GM18909 (cell line): ENCODE data around the gene MCRIP2.

Experiments
- ATAC-seq: cut with Tn5 transposase; IDR thresholded peaks from one replicate; pipeline ENCODE4 v1.9.1; 2021; ENCODE audit warnings: mild to moderate bottlenecking; ENCODE audit not compliant: unreplicated experiment, poor library complexity

The MCRIP2 gene

DNA sequence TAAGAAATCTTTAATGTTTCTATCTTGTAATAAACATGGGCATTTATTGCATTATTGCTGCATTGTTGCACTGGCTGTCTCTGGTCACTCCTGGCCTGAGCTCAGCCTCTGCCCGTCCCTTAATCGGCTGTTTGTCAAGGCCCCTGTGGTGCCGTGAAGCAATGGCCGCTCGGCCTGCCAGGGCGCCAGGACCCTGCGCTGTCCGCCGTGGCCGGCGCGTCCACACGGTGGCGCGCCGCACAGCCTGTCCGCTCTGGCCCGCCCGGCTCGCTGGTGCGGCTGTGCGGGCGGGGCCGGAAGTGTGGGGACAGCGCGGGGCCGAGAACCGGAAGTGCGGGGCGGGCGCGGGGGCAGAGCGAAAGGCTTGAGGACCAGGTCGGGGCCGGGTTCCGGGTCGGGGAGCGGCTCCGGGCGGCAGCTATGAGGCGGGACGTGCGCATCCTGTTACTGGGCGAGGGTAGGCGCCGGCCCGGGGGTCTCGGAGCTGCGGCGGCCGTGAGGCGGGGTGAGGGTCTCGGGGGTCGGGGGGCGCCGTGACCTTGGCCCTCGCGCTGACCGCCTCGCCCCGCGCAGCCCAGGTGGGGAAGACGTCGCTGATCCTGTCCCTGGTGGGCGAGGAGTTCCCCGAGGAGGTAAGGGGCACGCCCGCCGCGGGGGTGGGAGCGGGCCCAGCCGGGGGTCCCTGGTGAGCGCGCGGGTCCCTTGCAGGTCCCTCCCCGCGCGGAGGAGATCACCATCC is 26.3 kb downstream of the MCRIP2 start, which contains the start of gene RHOT2:
Gene RHOT2 (plus strand): TSS at position 353 of the 739 bp plus-strand sequence. CDS start 68 bp downstream, at position 421.
- ATAC-seq: peak; percentile 83

DNA sequence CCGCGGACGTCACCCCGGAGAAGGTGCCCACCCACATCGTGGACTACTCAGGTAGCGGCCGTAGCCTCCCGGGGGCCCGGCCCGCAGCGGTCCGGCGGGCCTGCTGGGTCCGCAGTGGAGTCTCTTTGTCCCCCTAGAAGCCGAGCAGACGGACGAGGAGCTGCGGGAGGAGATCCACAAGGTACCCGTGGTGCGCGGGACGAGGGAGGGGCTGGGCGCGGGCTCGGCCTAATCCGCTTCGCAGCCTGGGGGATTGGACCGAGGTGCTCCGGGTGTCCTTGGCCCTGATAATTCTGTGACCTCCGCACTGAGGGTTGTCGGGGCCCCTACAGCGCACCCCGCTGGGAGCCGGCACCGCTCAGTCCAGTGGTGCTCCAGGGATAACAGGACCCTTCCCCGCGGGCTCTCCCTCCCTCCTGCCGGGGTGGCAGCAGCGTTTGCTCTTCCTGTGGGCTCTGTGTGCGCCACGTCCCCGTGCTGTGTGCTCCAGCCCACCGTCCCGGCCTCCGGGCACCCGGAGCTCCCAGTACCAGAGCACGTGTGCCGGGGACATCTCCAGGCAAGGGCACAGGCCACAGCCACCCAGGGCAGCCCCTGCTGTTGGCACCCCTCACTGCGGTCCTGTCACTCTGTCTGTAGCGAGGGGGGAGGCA is 27.0 kb downstream of the MCRIP2 start:
- no peak for ATAC-seq

DNA sequence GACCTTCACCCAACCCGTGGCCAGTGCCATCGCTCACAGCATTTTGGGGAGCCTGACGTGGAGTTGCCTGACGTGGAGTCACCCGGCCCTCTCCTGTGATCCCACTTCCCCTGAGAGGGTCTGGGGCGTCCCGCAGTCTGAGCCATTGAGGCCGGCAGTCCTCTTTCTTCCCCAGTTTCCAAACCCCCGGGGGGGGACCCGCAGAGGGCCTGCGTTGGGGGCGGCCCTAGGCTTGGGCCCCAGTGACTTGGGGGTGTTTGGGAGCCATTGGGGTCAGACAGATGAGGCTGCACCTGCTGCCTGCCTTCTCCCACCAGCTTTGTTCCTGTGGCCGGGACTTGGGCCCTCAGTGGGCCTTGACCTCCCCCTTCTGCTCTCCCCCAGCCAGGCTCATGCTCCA is 28.0 kb downstream of the MCRIP2 start:
- no peak for ATAC-seq

DNA sequence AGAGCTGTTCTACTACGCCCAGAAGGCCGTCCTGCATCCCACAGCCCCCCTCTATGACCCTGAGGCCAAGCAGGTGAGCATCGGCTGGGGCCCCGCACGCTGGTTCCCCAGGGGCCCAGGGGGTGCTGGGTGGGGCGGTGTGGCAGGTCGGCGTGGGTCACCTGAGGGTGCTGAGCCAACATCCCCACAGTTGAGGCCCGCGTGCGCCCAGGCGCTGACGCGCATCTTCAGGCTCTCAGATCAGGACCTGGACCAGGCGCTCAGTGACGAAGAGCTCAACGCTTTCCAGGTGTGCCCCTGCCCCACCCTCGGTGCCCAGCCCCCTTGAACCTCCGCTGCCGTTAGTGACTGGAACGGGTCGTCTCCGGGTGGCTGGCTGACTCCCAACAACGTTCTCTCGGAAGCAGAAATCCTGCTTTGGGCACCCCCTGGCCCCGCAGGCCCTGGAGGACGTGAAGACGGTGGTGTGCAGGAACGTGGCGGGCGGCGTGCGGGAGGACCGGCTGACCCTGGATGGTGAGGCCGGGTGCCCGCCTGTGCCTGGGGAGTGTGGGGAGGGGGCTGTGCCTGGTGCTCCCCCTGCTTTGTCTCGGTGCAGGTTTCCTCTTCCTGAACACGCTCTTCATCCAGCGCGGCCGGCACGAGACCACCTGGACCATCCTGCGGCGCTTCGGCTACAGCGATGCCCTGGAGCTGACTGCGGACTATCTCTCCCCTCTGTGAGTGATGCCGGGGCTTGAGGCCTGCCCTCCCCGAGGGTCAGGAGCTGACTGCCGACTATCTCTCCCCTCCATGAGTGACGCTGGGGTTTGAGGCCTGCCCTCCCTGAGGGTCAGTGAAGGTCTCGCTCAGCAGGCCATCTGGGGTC is 29.1 kb downstream of the MCRIP2 start:
- no peak for ATAC-seq

DNA sequence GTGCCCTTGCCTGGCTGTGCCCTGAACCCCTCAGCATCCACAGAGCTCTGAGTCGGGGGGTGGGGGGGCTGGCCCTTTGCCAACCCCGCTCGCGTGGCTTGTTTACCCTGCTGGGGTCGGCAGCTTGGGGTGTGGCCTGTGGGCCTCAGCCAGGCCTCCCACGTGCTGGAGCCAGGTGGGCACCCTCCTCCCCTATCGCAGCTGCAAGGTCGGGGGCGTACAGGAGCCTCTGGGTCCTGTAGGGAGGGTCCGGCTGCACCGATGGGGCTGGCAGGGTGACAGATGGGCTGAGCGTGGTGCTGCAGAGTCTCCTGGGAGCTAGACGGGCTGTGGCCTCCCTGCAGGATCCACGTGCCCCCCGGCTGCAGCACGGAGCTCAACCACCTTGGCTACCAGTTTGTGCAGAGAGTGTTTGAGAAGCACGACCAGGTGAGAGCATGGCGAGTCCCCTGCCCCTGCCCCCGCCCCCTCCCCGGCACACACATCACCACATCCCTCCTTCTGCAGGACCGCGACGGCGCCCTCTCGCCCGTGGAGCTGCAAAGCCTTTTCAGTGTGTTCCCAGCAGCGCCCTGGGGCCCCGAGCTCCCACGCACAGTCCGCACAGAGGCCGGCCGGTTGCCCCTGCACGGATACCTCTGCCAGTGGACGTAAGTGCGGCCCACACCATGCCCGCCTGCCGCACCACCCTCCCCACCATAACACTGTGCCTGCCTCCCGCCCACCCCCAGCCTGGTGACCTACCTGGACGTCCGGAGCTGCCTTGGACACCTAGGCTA is 29.9 kb downstream of the MCRIP2 start:
- ATAC-seq: no peak

DNA sequence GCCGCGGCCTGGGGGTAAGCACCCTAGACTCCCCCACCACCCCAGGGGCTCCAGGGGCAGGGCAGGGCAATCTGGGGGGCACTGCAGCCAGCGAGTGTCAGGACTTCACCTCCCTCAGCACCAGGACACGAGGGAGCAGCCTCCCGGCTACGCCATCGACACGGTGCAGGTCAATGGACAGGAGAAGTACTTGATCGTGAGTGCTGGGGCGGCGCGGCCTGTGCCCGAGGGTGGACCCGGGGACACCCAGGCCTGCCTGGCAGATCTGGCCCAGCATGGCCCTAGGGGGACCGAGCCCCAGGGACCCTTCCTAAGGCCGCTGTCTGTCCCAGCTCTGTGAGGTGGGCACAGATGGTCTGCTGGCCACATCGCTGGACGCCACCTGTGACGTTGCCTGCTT is 30.7 kb downstream of the MCRIP2 start:
- no peak for ATAC-seq

DNA sequence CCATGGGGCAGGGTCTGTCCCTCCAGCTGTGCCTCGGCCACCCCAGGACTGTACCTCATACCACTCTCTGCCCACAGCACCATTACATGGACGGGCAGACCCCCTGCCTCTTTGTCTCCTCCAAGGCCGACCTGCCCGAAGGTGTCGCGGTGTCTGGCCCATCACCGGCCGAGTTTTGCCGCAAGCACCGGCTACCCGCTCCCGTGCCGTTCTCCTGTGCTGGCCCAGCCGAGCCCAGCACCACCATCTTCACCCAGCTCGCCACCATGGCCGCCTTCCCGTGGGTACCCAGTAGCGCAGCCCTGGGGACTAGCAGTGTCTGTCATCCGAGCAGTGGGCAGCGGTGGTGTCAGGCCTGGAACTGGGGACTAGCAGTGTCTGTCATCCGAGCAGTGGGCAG is 31.2 kb downstream of the MCRIP2 start:
- no peak for ATAC-seq

DNA sequence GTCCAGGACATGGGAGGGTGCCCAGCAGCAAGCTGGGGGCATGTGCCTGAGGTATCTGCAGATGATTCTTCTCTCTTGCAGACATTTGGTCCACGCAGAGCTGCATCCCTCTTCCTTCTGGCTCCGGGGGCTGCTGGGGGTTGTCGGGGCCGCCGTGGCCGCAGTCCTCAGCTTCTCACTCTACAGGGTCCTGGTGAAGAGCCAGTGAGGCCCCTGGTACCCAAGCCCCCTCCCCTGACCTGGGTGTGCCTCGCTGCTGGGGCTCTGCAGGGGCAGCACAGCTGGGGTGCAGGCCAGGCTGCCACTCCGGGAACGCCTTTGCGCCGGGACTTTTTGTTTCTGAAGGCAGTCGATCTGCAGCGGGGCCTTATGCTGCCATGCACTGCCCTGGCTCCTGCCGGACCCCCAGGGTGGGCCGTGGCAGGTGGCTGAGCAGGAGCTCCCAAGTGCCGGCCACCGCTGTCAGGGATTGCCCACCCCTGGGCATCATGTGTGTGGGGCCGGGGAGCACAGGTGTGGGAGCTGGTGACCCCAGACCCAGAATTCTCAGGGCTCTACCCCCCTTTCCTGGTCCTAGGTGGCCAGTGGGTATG is 31.9 kb downstream of the MCRIP2 start:
- no peak for ATAC-seq

DNA sequence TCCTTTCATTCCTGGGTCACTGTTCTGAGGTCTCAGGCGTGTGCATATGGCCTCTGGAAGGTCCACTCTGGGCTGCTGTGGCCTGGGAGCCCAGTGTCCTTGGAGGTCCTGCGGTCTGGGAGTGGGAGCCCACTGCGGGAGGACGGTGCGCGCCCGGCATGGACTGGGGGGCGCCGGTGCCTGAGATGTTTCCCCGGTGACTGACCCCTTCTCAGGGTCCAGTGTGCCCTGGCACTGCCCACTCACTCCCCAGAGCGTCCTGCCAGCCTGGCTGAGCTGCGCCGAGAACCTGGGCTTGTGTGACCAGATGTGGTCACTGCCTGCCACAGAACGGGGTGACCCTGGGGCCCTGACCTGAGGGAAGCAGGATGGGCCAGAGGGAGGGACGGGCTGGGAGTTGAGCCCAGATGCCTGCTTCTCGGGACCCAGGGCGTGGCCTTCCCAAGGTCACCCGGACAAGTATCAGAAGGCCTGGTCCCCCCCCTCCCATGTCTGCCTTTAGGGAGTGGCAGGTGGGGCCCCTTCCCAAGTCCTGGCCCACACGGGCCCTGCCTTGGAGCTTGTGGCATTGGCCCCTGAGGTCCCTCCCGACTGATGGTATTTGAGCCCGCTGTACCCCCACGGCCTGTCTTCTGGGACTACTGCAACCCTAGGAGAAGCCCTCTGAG is 32.7 kb downstream of the MCRIP2 start:
- no peak for ATAC-seq

DNA sequence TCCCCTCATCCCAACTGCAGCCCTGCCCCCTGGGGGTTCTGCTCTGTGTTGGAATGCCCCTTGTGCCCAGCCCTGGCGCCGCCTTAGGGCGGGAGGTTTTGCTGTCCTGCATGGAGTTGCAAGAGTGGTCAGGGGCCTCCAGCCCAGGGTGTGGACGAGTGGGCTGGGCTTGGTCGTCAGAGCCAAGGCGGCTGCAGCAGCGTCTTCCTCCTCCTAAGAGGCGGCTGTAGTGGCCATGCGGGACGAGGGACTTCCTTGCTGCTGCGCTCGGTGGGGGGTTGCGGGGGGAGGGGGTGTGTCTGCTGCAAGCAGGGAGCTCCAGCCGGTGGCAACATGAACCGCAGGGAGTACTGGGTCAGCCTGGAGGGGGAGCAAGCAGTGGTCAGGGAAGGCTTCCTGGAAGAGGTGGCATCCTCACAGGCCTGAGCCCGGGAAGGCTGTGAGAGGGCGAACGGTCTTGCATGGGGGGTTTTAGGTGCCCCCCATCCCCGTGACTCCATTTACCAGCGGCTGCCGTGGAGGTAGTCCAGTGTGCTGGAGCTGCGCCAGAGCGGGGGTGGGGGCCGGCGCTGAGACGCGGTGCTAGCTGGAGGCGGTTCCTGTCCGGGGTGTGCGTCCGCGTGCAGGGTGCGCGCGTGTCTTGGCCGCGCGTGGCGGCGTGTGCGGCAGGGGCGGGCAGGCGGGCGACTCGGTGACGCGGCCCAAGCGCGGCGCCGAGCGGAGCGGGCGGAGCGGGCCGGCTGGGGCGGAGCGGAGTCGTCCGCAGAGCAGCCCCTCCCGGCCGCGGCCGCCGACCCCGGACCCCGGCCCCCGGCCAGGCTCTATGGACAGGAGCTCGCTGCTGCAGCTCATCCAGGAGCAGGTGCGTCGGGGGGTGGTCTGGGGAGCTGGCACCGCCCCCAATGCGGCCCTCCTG is 33.6 kb downstream of the MCRIP2 start, which contains the start of gene RHBDL1:
Gene RHBDL1 (plus strand): TSS at position 704 of the 916 bp plus-strand sequence. CDS start 120 bp downstream, at position 824.
- no peak for ATAC-seq

DNA sequence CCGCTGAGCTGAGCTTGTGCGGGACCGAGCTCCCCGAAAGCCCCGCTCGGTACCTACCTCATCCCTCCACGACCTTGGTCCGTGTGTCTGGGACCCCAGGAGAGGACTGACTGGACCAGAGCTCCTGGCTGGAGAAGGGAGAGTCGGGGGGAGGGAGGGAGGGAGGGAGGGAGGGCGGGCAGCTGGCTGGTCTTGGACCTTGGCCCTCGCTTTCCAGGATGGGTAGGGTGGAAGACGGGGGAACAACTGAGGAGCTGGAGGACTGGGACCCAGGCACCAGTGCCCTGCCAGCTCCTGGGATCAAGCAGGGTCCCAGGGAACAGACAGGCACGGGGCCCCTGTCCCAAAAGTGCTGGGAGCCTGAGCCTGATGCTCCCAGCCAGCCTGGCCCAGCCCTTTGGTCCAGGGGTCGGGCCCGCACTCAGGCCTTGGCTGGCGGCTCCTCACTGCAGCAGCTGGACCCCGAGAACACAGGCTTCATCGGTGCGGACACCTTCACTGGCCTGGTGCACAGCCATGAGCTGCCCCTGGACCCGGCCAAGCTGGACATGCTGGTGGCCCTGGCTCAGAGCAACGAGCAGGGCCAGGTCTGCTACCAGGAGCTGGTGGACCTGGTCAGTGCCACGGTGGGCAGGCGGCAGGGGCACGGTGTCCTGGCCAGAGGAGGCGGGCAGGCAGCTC is 34.4 kb downstream of the MCRIP2 start:
- ATAC-seq: no peak

DNA sequence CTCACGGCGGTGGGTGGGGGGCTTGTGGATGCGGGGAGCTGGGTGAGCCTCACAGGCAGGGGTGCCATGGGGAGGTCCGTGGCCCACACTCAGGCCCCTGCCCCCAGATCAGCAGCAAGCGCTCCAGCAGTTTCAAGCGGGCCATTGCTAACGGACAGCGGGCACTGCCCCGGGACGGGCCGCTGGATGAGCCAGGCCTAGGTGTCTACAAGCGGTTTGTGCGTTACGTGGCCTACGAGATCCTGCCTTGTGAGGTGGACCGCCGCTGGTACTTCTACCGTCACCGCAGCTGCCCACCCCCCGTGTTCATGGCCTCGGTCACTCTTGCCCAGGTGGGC is 34.9 kb downstream of the MCRIP2 start:
- no peak for ATAC-seq

DNA sequence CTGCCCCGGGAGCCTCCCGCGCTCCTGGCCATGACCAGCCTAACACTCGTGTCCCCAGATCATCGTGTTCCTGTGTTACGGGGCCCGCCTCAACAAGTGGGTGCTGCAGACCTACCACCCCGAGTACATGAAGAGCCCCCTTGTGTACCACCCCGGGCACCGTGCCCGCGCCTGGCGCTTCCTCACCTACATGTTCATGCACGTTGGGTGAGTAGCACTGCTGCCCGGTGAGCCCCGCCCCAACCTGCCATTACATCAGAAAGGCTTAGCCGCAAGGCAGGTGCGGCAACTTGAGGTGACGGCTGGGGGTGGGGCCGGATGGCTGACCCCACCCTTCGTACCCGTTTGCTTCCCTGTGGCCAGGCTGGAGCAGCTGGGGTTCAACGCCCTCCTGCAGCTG is 35.3 kb downstream of the MCRIP2 start:
- ATAC-seq: no peak

DNA sequence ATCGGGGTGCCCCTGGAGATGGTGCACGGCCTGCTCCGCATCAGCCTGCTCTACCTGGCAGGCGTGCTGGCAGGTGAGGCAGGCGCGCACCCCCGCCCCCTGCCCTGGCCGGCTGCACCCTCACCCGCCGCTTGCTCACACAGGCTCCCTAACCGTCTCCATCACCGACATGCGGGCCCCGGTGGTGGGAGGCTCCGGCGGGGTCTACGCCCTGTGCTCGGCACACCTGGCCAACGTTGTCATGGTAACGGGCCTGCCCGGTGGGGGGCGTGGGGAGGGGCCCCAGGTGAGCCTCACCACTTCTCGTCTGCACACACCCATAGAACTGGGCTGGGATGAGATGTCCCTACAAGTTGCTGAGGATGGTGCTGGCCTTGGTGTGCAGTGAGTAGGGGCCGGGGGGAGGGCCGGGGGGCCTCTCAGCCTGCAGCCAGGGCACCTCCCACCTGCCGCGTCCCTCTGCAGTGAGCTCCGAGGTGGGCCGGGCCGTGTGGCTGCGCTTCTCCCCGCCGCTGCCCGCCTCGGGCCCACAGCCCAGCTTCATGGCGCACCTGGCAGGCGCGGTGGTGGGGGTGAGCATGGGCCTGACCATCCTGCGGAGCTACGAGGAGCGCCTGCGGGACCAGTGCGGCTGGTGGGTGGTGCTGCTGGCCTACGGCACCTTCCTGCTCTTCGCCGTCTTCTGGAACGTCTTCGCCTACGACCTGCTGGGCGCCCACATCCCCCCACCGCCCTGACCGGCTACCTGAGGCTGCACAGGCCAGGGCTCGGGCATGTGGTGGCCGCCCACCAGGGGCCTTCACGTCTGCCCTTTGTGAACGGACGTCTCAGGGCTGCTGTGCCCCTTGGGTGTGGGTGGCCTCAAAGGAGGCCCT is 35.9 kb downstream of the MCRIP2 start:
- ATAC-seq: no peak

DNA sequence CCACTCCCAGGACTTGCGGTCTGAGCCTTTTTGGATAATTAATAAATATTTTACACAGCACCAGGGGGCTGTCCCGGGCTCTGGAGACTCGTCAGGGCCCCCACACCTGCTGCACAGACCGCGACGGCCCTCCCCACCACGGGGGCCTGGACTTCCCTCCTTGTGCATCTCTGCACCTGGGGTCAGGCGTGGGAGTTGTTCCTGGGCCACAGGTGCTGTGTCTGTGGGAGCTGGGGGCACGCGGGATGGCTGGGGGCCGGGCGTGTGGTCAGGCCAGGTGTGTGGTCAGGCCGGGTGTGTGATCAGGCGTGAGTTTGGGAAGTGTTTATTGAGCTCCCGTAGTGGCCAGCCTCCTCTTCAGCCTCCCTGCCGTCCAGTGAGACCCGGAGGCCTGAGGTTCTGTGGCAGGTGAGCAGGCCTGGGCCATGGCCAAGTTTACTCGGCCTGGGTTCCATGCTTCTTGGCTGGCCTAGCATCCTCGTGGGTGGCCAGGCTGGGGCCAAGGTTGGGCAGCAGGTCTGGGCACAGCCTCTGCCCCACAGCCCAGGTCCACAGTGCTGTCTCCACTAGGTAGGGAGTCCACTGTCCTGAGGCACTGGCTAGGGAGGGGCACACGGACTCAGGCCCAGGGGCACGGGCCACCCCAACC is 36.7 kb downstream of the MCRIP2 start:
- ATAC-seq: no peak
